Skin epidermis (tissue), 12 donors: ENCODE measurements around the gene LCE2D.
"Not testable (repeated sequence)": the region's sequence is repeated elsewhere in the genome, so short reads cannot be mapped to it uniquely, and the experiment has no call there.

Experiments
- H3K27ac ChIP-seq, 21 experiments: fragments of 200-600 bp; sonication (generic) in 11 of 21; one replicate each; pipeline ENCODE4 v1.5.0; 2020; ENCODE audit warnings: mild to moderate bottlenecking in 3 of 21, inconsistent platforms in 2 of 21, moderate library complexity in 2 of 21
- H3K4me3 ChIP-seq, 7 experiments: fragments of 200-600 bp; sonication (generic) in 2 of 7; one replicate each; pipeline ENCODE4 v1.5.0; 2020; ENCODE audit warnings: inconsistent platforms in 2 of 7, mild to moderate bottlenecking in 2 of 7, moderate library complexity in 1 of 7

Gene LCE2D

GRCh38 chr1:152685823-152686222, 22.6 kb downstream of the LCE2D start, which contains the start of gene LCE2B:
Gene LCE2B, plus strand, starts transcription at chr1:152686123. Its CDS starts 721 bp downstream, at chr1:152686844.
- H3K4me3 ChIP-seq, H3K27ac ChIP-seq: not testable (repeated sequence)

- Histone ChIP-seq H3K4me3 (no peak within 1 kb of the TSS), H3K27ac (no peak within 1 kb of the TSS)
Observed at GRCh38 chr1:152697701-152698600, 34.8 kb downstream of the LCE2D start, which contains the start of gene LCE2A. Gene LCE2A, plus strand, starts transcription at chr1:152698345. Its CDS starts 557 bp downstream, at chr1:152698902.

GRCh38 chr1:152699746-152700145, 36.6 kb downstream of the LCE2D start:
- Histone ChIP-seq H3K27ac (no peak overlapping the region), H3K4me3 (no peak overlapping the region)

GRCh38 chr1:152707860-152708259, 44.7 kb downstream of the LCE2D start, which contains the start of gene LCE4A:
Gene LCE4A, plus strand, starts transcription at chr1:152708160. Its CDS starts 916 bp downstream, at chr1:152709076.
- Histone ChIP-seq H3K27ac (no peak within 1 kb of the TSS), H3K4me3 (no peak within 1 kb of the TSS)
